ENCODE data around the gene BIK.

Gene BIK

DNA sequence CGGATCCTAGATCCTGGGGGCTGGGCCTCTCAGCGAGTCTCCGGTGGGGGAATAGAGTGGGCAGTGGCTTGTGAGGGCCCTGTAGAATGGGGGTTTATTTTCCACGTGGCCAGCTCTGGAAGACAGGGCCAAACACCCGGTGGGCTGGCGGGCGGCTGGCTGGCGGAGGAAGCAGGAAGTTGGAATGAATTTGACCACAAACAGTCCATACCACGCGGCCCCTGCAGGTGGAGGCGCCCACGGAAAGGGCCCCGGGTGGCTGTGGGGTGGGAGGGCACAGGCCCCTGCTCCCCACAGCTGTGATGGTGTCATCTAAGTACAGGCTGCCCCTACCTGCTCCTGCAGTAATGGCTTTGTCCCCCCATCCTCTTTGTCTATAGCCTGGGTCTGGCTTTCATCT, 17.6 kb downstream of the BIK start:
- H3K4me3 ChIP-seq (ENCODE audit: low read length): no peak overlapping the region
- no peak for DNase-seq (ENCODE audit: low read depth)
- TF ChIP-seq, protein P1, sequence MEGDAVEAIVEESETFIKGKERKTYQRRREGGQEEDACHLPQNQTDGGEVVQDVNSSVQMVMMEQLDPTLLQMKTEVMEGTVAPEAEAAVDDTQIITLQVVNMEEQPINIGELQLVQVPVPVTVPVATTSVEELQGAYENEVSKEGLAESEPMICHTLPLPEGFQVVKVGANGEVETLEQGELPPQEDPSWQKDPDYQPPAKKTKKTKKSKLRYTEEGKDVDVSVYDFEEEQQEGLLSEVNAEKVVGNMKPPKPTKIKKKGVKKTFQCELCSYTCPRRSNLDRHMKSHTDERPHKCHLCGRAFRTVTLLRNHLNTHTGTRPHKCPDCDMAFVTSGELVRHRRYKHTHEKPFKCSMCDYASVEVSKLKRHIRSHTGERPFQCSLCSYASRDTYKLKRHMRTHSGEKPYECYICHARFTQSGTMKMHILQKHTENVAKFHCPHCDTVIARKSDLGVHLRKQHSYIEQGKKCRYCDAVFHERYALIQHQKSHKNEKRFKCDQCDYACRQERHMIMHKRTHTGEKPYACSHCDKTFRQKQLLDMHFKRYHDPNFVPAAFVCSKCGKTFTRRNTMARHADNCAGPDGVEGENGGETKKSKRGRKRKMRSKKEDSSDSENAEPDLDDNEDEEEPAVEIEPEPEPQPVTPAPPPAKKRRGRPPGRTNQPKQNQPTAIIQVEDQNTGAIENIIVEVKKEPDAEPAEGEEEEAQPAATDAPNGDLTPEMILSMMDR (conservative IDR thresholded peaks at IDR 0.05; ENCODE audit: low read length): no peak

DNA sequence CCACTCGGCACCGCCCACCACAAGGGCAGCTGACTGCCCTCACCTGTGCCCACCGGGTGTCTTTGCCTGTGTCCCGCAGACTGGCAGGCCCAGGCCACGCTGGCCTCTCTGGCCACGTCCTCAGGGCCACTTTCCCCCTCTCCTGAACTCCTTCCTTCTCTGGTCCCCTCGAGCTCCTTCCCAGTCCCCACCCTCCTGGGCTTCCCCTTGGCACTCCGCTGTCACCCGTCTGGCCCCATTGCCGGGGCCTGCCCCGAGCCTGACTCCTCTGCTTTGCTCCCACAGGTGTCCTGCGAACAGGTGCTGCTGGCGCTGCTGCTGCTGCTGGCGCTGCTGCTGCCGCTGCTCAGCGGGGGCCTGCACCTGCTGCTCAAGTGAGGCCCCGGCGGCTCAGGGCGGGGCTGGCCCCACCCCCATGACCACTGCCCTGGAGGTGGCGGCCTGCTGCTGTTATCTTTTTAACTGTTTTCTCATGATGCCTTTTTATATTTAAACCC, 18.4 kb downstream of the BIK start:
- H3K4me3 ChIP-seq (ENCODE audit: low read length): no peak overlapping the region
- DNase-seq (ENCODE audit: low read depth): no peak
- TF ChIP-seq, protein P1 (conservative IDR thresholded peaks at IDR 0.05; ENCODE audit: low read length): no peak

DNA sequence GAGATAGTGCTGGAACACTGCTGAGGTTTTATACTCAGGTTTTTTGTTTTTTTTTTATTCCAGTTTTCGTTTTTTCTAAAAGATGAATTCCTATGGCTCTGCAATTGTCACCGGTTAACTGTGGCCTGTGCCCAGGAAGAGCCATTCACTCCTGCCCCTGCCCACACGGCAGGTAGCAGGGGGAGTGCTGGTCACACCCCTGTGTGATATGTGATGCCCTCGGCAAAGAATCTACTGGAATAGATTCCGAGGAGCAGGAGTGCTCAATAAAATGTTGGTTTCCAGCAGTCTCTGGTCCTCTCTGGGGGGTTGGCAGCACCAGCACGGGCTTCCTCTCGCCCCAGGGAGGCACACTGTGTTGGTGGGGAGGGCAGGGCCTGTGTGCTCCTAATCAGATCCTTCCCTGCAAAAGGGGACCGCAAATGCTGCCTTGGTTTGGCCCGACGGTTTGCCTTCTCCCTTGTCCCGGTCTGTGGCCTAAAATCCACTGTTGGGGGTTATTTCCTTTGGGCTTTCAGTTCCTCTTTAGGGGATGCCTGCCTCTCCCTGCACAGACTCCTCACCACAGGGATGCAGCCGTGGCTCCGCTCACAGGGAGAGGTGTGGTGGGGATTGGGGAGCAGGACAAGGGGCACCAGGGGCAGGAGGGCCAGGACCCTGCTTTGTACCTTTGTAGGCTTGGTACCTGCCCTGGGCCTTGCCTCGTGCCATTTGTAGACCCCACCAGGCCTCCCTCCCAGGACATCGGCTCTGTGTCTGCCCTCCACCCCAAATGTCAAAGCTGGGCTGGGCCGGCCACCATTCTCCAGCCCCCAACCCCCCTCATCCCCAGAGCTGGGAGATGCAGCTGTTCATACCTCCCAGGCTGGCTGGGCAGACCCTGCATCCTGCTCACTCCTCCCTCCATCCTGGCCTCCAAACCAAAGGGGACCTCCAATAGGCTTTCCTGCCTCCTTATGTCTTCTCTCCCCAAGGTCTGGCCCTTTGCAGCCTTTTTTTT, 19.2 kb downstream of the BIK start:
- H3K4me3 ChIP-seq (ENCODE audit: low read length): no peak overlapping the region
- TF ChIP-seq, protein P1 (conservative IDR thresholded peaks at IDR 0.05; ENCODE audit: low read length): no peak
- no peak for DNase-seq (ENCODE audit: low read depth)

DNA sequence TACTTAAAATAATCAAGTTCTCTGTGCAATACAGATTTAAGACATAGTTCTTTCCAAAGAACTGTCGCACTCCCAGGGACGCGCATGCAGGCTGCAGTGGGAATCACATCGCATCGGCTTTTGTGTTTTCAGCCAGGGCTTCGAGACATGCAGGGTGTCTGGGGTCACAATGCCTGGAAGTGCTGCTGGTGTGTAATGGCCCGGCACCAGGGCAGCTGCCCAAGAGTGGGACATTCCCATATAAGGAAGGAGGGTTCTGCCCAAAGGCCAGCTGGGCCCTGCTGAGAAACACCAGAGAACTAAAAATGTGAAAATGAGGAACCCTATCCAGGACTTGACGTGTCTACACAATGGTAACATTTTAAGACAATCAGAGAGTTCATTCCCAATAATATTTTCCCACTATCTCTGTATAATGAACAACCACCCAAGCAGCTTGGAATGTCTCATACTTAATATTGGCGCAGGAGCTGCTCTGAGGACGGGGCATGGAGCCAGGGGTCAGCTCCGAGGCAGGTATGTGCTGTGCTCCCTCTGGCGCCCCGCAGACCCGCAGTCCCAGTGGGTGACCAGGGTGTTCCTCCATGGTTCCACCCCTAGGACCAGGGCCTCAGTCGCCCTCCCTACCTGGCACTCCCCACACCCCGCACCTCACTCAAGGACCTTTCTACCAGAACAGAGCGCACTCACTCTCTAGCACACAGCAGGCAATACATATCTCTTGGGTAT, 21.4 kb downstream of the BIK start:
- no peak for DNase-seq (ENCODE audit: low read depth)
- TF ChIP-seq, protein P1 (conservative IDR thresholded peaks at IDR 0.05; ENCODE audit: low read length): no peak
- H3K4me3 ChIP-seq (ENCODE audit: low read length): no peak overlapping the region

DNA sequence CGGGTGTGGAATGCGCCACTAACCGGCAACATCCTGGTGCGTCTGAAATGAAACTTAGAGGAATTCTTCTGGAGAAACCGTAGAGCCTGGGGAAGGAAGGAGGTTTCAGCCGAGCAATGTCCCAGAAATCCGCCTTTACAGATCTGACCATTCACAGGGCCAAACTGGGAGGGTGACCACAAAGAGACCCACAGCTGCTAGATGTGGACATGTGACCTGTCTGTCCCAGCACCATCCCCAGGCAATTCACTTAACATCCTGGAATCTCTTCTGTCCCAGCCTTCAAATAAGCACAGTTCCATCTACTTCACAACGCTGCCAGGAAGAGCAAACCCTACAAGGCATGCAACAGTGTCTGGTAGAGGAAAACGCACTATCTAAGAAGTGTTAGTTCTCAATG, 22.9 kb downstream of the BIK start:
- DNase-seq (ENCODE audit: low read depth): no peak
- H3K4me3 ChIP-seq (ENCODE audit: low read length): no peak overlapping the region
- TF ChIP-seq, protein P1 (conservative IDR thresholded peaks at IDR 0.05; ENCODE audit: low read length): no peak

DNA sequence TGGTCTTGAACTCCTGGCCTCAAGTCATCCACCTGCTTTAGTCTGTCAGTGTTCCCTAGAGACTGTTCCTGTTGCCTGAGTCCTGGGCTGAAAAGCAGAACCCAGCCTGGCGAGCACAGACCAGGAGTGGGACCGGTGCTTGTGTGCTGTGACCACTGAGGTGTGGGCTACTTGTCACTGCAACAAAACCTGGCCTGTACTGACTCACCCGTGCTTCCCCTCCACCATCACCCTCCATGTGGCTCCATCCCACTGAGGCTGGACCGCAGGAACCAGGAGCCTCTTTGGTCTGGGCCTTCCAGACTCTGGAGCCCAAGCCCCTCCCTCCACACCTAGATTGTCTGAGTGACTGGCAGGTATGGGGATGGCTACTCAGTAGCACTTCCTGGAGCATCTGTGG, 24.0 kb downstream of the BIK start:
- TF ChIP-seq, protein P1 (conservative IDR thresholded peaks at IDR 0.05; ENCODE audit: low read length): no peak
- no peak overlapping the region for H3K4me3 ChIP-seq (ENCODE audit: low read length)
- DNase-seq (ENCODE audit: low read depth): no peak

All from AG10803 (cell line).